Thyroid gland (tissue), 4 donors: Measurements from ENCODE around the gene CX3CL1.

Experiments used
- POLR2A ChIP-seq, 2 donors: fragments of 450-650 bp; IDR thresholded peaks; one replicate each; pipeline ENCODE4 v1.6.1; 2017; ENCODE audit warnings: antibody characterized with exemption in 2 of 2, mild to moderate bottlenecking in 2 of 2, moderate library complexity in 1 of 2
- TF ChIP-seq, protein P1 (sequence below), 6 experiments: fragments of 200-600 bp in 3 of 6; fragments of 450-650 bp in 3 of 6; sonication (generic) in 3 of 6; IDR thresholded peaks; one replicate each; pipeline ENCODE4 v1.5.1; 2016 to 2019; ENCODE audit warnings: antibody characterized with exemption in 6 of 6, mild to moderate bottlenecking in 2 of 6, inconsistent platforms in 1 of 6, moderate library complexity in 1 of 6

- TF ChIP-seq, protein P1, sequence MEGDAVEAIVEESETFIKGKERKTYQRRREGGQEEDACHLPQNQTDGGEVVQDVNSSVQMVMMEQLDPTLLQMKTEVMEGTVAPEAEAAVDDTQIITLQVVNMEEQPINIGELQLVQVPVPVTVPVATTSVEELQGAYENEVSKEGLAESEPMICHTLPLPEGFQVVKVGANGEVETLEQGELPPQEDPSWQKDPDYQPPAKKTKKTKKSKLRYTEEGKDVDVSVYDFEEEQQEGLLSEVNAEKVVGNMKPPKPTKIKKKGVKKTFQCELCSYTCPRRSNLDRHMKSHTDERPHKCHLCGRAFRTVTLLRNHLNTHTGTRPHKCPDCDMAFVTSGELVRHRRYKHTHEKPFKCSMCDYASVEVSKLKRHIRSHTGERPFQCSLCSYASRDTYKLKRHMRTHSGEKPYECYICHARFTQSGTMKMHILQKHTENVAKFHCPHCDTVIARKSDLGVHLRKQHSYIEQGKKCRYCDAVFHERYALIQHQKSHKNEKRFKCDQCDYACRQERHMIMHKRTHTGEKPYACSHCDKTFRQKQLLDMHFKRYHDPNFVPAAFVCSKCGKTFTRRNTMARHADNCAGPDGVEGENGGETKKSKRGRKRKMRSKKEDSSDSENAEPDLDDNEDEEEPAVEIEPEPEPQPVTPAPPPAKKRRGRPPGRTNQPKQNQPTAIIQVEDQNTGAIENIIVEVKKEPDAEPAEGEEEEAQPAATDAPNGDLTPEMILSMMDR (IDR thresholded peaks at IDR 0.05) = no peak
- TF ChIP-seq POLR2A (IDR thresholded peaks at IDR 0.05) = no peak
Observed at GRCh38 chr16:57341062-57341440, 31.2 kb upstream of the CX3CL1 start.
